ENCODE data around the gene ZNF766. TPM values are rescaled to one million over a fixed set of nuclear protein-coding genes. Genes with fewer than 3 reads are reported as not detected.

The ZNF766 gene
- total RNA-seq, 2 donors from 2014 or later, result 31.2 to 41.6 TPM

GRCh38 chr19:52221831-52222375 is 47.5 kb upstream of the ZNF766 start:
- H3K36me3 ChIP-seq (ENCODE audit: control insufficient read depth, insufficient read depth, low read length), result peaks cover 98% of the 10 kb centered on the region
- DNase-seq, result no peak
- Mint-ChIP-seq H3K27ac (no peak overlapping the region), H3K36me3 (ENCODE audit: low read depth) (peaks cover 92% of the 10 kb centered on the region), H3K27me3 (ENCODE audit: insufficient read depth) (no peaks in the 10 kb centered on the region), H3K4me3 (no peak overlapping the region), H3K4me1 (no peaks in the 10 kb centered on the region), H3K9me3 (no peaks in the 10 kb centered on the region)
- H3K27ac ChIP-seq (ENCODE audit: low read depth, low read length), result no peak overlapping the region
- 93 to 97% methylated on average over 6 to 7 of the region's 7 CpGs for WGBS, 2 experiments (ENCODE audit: insufficient coverage in 1 of 2, insufficient read length in 1 of 2)
- H3K9ac ChIP-seq (ENCODE audit: extremely low read depth, low read length, poor library complexity, severe bottlenecking), result no peak overlapping the region
- no peak for TF ChIP-seq CTCF (conservative IDR thresholded peaks at IDR 0.05)
- no peaks in the 10 kb centered on the region for H3K27me3 ChIP-seq (ENCODE audit: control insufficient read depth, insufficient read depth, low read length, poor library complexity, severe bottlenecking)
- H3K9me3 ChIP-seq (ENCODE audit: control insufficient read depth, low read length), result no peaks in the 10 kb centered on the region
- no peaks in the 10 kb centered on the region for H3K4me1 ChIP-seq (ENCODE audit: control insufficient read depth, insufficient read depth, low read length)
- no peak overlapping the region for H3K4me3 ChIP-seq (ENCODE audit: low read length)

GRCh38 chr19:52224211-52224610 is 45.2 kb upstream of the ZNF766 start:
- Mint-ChIP-seq H3K4me3 (no peak overlapping the region), H3K36me3 (ENCODE audit: low read depth) (peaks cover 94% of the 10 kb centered on the region), H3K9me3 (no peaks in the 10 kb centered on the region), H3K4me1 (peaks cover 3% of the 10 kb centered on the region), H3K27ac (no peak overlapping the region), H3K27me3 (ENCODE audit: insufficient read depth) (no peaks in the 10 kb centered on the region)
- 95% methylated on average over 5 of the region's 5 CpGs; no CpG with 5 or more reads in 1 of the 2 experiments for WGBS, 2 experiments (ENCODE audit: insufficient coverage in 1 of 2, insufficient read length in 1 of 2)
- TF ChIP-seq CTCF (conservative IDR thresholded peaks at IDR 0.05), result no peak
- Histone ChIP-seq H3K9ac (ENCODE audit: extremely low read depth, low read length, poor library complexity, severe bottlenecking) (no peak overlapping the region), H3K4me3 (ENCODE audit: low read length) (no peak overlapping the region), H3K4me1 (ENCODE audit: control insufficient read depth, insufficient read depth, low read length) (no peaks in the 10 kb centered on the region), H3K9me3 (ENCODE audit: control insufficient read depth, low read length) (no peaks in the 10 kb centered on the region), H3K27me3 (ENCODE audit: control insufficient read depth, insufficient read depth, low read length, poor library complexity, severe bottlenecking) (no peaks in the 10 kb centered on the region), H3K36me3 (ENCODE audit: control insufficient read depth, insufficient read depth, low read length) (peaks cover 87% of the 10 kb centered on the region), H3K27ac (ENCODE audit: low read depth, low read length) (no peak overlapping the region)
- DNase-seq, result no peak

- Mint-ChIP-seq H3K27ac (no peak overlapping the region), H3K4me1 (peaks cover 3% of the 10 kb centered on the region), H3K27me3 (ENCODE audit: insufficient read depth) (no peaks in the 10 kb centered on the region), H3K4me3 (no peak overlapping the region), H3K36me3 (ENCODE audit: low read depth) (peaks cover 88% of the 10 kb centered on the region), H3K9me3 (no peaks in the 10 kb centered on the region)
- H3K36me3 ChIP-seq (ENCODE audit: control insufficient read depth, insufficient read depth, low read length), result peaks cover 64% of the 10 kb centered on the region
- no peaks in the 10 kb centered on the region for H3K27me3 ChIP-seq (ENCODE audit: control insufficient read depth, insufficient read depth, low read length, poor library complexity, severe bottlenecking)
- no peaks in the 10 kb centered on the region for H3K4me1 ChIP-seq (ENCODE audit: control insufficient read depth, insufficient read depth, low read length)
- DNase-seq, result no peak
- no peak overlapping the region for H3K9ac ChIP-seq (ENCODE audit: extremely low read depth, low read length, poor library complexity, severe bottlenecking)
- no peak for TF ChIP-seq CTCF (conservative IDR thresholded peaks at IDR 0.05)
- WGBS, 2 experiments (ENCODE audit: insufficient coverage in 1 of 2, insufficient read length in 1 of 2), result 71 to 89% methylated on average over 1 to 4 of the region's 4 CpGs
- no peak overlapping the region for H3K4me3 ChIP-seq (ENCODE audit: low read length)
- H3K9me3 ChIP-seq (ENCODE audit: control insufficient read depth, low read length), result no peaks in the 10 kb centered on the region
- no peak overlapping the region for H3K27ac ChIP-seq (ENCODE audit: low read depth, low read length)
These were observed 42.7 kb upstream of the ZNF766 start for GRCh38 chr19:52226652-52227051.

Measured in endodermal cell (in vitro differentiated cells).